ENCODE results near the gene KCNJ1.

KCNJ1 gene

GRCh38 chr11:128901653-128902514 is 34.8 kb upstream of the KCNJ1 start:
- DNase-seq, result no peak

- no peak for DNase-seq
Observed at GRCh38 chr11:128900468-128900867, 33.4 kb upstream of the KCNJ1 start.

DNA sequence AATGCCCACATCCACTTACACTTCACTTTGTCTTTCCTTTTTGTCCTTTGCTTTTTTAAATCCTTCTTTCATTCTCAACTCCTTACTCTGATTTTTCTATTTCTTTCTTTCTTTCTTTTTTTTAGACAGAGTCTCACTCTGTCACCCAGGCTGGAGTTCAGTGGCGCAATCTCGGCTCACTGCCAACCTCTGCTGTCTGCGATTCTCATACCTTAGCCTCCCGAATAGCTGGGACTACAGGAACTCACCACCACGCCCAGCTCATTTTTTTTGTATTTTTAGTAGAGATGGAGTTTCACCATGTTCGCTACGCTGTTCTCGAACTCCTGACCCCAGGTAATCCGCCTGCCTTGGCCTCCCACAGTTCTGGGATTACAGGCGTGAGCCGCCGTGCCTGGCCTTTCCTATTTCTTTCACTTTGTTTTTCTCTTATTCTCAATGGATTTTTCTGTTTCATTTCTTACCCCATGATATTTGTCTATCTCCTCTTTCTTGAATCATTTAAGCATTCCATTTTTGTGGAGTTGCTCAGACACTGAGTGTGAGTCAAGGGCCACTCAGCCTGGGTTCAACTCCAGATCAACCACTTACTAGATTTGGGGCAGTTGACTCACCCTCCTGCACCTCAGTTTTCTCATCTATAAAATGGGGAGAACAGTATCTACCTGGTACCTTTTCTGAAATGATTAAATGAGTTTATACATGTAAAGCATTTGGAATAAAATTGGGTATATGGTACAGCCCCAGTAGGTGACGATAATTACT is 31.7 kb upstream of the KCNJ1 start:
- no peak for DNase-seq

- no peak for DNase-seq
Observed at GRCh38 chr11:128897826-128898225, 30.7 kb upstream of the KCNJ1 start.

DNA sequence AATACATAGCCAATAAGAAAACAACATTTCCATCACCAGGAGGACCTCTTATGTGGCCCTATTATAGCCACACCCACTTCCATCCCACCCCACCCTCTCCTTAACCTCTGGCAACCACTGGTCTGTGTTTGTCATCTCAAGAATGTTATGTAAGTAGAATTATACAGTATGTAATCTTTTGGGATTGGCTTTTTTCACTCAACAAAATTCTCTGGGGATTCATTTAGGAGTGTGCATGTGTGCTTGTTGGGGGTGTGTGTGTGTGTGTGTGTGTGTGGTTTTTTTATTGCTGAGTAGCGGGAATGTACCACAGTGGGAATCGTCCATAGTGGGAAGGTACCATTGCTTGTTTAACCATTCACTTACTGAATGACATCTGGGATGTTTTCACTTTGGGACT is 29.3 kb upstream of the KCNJ1 start:
- no peak for DNase-seq

- no peak for DNase-seq
Observed at GRCh38 chr11:128895526-128895925, 28.4 kb upstream of the KCNJ1 start.

DNA sequence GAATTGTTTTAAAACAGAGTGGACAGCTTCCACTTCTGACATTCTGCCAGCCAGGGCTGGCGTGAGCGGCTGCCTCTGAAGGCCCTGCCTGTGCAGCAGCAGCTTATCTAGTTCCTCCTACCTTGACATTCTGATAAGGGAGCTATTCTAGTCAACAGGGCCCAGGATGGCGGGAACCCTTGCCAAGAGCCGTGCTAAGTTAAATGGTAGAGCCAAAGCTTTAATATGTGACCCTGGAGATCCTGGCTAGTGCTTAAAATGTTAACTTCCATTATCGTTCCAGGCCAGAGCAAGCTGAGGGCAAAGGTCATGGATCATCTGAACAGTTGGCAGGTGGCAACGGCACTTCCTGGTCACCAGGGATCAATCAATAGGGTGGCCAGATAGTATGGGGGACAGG is 27.6 kb upstream of the KCNJ1 start:
- no peak for DNase-seq

- no peak for DNase-seq
Observed at GRCh38 chr11:128894286-128894681, 27.2 kb upstream of the KCNJ1 start.

GRCh38 chr11:128893578-128894285 is 26.6 kb upstream of the KCNJ1 start:
- no peak for DNase-seq

- no peak for DNase-seq
Observed at GRCh38 chr11:128892866-128893565, 25.9 kb upstream of the KCNJ1 start.

DNA sequence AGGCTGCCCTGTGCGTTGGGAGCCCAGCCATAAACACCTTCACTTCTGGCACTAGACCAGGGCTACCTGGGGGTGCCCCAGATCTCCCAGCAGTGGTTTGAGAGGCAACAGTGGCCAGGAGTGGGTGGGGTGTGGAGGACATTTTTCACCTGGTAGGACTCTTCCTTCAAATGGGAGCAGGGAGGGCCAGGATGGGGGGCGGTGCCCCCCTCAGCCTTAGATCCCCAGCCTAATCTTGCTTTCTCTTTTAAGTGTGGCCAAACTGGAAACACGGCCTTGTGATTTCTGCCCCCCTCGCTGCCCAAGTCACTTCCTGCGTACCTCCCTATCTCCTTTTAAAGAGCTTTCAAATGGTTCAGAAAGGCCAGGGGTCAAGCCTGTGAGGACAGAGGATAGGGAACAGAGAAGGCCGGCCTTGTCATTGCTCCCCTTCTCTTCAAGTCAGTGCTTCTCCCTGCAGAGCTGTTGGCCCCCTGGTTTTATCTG is 24.9 kb upstream of the KCNJ1 start:
- no peak for DNase-seq

- no peak for DNase-seq
Observed at GRCh38 chr11:128890543-128891368, 23.7 kb upstream of the KCNJ1 start, which contains the start of gene KCNJ5. Gene KCNJ5 (plus strand): TSS chr11:128891356. CDS start chr11:128911274, 19,918 bp downstream.

- DNase-seq, result no peak
Observed at GRCh38 chr11:128890216-128890542, 23.1 kb upstream of the KCNJ1 start.

- no peak for DNase-seq
Observed at GRCh38 chr11:128889657-128890213, 22.6 kb upstream of the KCNJ1 start.

DNA sequence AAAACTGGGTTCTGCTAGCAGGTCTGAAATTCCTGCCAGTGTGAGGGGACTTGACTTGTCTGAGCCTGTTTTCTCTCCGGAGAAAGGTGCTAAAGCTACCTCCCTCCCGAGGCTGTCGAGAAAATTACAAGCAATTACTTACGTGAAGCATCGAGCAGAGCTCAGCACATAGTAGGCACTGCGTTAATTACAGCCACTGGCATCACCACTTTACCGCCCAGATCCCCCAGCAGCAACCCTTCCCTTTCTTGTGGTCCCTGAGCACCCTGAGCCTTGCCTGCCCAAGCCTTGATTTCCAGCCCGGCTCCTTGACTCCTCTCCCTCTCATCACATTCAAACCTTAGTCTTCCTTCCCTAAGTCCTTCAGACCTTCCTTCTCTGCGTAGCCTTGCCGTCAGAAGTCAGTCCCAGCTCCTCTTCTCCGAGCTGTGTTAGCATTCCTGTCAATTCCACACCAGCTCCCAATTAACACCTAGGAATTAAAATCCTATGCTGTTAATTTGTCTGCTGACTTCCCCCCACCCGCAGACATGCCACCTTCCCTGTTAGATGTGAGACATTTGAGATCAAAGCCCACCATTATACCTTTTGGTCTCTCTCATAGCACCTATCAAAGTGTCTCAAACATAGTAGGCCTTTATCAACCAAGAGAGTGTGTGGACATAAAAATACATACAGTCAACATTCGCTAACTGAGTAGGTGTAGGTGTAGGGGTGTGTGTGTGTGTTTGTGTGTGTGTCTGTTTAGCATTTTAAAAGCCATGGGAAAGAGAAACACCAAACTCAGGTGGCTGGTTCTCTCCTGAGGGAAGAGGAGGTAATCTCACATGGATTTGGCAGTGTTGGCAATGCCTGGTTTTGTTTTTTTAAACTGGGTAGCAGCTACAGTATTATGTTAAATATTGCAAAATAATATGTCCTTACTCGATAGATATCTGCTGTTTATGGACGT is 21.2 kb upstream of the KCNJ1 start:
- no peak for DNase-seq

- no peak for DNase-seq
Observed at GRCh38 chr11:128886406-128887124, 19.5 kb upstream of the KCNJ1 start.

DNA sequence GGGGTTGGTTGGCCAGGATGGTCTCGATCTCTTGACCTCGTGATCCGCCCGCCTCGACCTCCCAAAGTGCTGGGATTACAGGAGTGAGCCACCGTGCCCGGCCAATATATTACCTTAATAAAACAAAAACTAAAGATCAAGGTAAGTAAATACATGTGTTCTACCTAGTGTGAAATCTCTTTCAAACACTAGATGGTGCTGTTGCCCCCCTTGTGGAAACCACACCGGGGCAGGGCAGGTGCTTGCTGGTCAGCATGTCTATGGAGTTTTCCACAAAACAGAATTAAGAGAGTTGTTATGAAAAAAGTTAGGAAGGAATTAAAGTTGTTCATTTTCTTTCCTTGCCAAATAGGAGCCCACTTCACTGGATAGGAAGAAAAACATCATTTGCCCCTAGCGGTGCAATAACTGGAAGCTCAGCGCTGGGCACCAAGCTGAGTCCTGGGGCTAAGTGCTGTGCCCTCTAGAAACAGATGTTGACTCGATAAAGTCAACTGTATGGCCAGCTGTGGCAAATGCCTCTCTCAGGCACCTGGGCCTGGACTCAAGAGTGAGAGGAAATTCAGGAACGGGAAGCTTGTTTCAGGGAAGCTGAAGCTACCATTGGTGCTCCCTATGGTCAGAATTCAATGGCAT is 17.7 kb upstream of the KCNJ1 start:
- DNase-seq, result peak; percentile 23

GRCh38 chr11:128884054-128884453 is 17.0 kb upstream of the KCNJ1 start:
- DNase-seq, result no peak

- DNase-seq, result no peak
Observed at GRCh38 chr11:128882451-128882850, 15.4 kb upstream of the KCNJ1 start.
